Left hindlimb (tissue), 1 donor: ENCODE measurements around the gene RNF224.

Experiments
- DNase-seq: peaks from one replicate; pipeline ENCODE4 v3.0.0-alpha.2; 2018

RNF224 gene

GRCh38 chr9:137227054-137227852 is at the start of gene RNF224:
Gene RNF224, plus strand, starts transcription at chr9:137227502. Its CDS starts 834 bp downstream, at chr9:137228336.
- peak; percentile 80 for DNase-seq

DNA sequence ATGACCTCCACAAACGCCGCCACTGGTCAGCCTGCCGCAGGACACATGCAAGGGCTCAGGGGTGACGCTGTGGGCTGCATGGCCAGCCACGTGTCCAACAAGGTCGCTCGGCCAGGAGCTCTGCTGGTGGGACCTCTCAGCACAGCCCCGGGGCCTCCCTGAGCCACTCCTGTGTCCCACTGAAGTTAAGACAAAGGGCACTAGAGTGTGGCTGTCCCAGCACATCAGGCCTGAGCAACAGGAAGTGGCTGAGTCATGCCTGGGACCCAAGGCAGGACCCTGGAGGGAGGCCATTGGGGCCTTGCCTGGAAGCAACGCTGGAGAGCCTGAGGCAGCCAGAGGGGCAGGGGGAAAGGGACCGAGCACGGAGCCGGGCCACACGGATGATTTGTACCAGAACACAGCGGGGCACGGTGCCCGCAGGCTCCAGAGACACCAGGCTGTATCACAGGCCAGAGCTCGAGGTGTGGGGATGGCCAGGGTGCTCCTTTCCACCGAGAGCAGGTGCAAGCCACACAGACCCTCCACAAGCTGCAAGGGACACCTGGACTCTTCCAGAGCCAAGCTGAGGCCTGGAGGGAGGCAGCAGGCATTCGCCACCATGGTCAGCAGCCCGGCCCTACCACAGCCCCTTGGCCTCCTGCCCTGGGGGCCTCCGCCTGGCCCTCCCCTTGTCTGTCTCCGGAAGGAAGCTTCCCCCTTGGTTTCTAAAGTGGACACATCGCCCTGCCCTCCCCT is 48.9 kb upstream of the RNF224 start:
- DNase-seq = no peak

DNA sequence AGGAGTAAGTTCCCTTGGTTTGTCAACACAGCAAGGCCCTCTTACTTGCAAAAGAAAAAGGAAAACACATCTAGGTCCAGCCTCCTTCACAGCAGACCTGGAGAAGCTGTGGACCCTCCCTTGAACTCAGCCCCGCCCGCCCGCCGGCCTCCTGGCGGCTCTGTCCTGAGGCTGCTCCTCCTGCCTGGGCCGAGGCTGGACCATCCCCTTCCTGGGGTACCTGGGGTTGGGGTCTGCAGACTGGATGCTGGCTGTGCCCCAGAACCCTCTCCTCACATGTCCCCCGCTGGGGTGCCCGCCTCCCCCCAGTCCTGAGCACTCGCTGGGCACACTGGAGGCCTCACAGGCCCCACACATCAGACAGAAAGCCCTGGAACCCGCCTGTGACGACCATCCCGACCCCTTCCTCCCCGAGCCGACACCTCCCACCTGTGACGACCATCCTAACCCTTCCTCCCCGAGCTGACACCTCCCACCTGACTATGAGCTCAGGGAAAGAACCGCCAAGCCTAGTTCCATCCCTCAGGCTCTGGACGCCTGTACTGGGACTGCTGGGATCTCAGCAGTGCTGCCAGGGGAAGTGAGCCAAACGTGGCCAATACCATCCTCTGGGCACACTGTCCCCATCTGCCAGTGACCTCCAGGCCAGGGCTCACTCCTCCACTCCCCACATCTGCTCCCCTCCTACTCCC is 48.2 kb upstream of the RNF224 start:
- no peak for DNase-seq

- DNase-seq = no peak
Observed at GRCh38 chr9:137179761-137180160, 47.5 kb upstream of the RNF224 start.

- DNase-seq = no peak
Observed at GRCh38 chr9:137180491-137180890, 46.8 kb upstream of the RNF224 start.

DNA sequence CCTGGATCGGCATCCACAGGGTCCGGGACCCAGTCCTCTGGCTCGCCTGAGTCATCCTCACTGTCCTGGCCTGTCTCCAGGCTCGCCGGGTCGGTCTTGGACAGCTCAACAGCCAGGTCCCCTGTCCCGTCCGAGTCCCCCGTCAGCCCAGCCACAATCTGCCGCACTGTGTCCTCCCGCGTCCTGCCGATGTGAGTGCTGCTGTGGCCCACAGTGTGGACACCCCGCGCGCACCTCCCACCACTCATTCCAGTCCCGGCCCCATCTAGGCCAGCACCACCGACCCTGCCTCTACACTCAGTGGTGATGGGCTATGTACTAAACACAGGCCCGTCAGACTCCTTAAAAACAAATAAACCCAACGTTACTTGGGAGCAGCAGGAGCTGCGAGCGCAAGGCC is 45.6 kb upstream of the RNF224 start:
- DNase-seq = no peak

DNA sequence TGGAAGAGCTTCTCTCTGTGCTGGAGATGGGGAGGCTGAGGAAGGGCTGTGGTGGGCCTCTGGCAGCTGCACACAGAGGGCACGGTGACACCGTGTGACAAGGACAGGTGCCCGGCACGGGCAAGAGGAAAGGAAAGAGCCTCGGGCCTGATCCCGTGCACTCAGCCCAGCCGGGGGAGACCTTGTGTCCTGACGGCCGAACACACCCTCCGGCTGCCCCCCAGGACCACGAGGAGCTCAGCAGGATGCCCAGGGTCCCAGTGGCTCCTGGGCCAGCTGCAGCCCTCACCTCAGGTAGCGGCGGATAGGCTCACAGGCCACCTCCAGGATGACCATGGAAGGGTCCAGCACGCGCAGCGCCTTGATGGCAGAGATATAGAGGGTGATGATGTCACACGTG is 44.5 kb upstream of the RNF224 start:
- no peak for DNase-seq

DNA sequence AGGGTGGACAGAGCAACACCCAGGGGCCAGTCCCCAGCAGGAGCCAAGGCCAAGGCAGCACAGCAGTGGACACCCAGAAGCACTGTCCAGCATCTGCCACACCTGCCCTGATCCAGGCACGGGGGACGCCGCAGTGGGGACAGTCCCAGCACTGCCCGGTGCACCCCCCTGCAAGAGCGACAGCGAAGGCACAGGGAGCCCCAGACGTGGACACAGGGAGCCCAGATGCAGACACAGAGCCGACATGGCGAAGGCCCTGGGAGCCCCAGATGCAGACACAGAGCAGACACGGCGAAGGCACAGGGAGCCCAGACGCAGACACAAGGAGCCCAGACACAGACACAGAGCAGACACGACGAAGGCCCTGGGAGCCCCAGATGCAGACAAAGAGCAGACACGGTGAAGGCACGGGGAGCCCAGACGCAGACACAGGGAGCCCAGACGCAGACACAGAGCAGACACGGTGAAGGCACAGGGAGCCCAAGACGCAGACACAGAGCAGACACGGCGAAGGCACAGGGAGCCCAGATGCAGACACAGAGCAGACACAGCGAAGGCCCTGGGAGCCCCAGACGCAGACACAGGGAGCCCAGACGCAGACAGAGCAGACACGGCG is 43.2 kb upstream of the RNF224 start:
- DNase-seq = no peak

DNA sequence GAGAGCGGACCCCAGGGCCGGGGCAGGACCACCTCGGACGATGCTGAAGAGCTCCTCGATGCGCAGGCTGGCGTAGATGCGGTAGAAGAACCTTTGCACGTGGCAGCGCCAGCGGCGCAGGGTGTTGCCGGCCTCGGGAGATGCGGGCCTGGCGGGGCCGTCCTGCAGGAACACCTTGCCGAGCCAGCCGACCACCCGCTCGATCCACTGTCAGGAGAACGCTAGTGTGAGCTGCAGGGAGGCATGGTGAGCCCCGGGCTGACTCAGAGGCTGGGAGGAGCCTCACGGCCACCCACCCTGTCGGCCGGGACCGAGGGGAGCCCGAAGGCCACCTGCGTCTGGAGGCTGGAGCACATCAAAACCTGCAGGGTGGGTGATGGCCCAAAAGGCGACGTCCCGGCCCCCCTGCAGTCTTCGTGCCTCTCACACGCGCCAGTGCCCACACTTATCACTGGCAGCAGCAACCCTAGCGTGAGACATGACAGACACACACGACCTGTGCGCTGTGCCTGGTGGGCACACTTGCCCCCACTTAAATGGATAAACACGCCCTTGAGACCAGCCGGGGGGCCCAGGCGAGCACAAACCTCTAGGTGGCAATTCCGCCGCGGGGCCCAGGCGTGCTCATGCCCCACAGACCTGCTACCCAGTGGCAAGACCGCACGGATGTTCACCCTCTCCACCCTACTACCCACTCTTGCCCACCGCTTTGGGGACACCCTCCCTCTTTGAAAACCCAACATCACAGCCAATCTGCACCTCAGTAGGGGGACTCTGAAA is 42.2 kb upstream of the RNF224 start:
- DNase-seq = no peak

DNA sequence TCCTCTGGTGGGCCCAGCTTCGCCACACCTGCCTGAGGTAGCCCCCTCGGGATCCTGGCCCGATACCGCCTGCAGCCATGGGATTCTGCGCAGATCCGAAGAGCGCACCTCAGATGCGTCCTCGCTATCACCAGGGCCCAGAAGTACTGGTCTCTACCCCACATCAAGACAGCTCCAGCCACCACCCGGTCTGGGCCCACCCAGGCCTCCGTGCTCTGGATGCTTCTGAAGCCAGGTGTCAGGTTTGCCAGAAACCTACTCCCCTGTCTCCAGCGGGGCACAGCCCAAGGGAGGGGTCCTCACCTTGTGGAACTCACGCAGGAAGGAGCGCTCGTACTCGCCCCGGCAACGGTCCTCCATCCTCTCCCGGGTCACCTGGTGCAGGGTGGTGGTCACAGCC is 41.4 kb upstream of the RNF224 start:
- DNase-seq = no peak

DNA sequence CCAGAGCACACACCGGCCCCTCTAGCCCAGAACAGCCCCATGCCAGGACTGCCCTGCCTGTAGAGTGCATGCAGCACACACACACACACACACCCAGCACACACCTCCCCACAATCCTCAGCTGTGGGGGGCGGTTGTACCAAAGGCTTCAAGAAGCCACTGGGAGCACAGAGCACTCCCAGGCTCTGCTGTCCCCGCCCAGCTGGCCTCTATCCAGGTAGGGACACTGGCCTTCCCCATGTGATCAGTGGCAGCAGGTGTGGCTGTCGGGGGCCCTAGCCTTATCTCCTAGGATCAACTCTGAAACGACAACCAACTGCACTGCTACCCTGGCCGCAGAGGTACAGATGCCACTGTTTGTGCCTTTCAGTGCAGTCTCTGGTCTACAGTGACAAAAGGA is 40.9 kb upstream of the RNF224 start:
- no peak for DNase-seq

- DNase-seq = no peak
Observed at GRCh38 chr9:137187386-137187785, 39.9 kb upstream of the RNF224 start.

GRCh38 chr9:137188086-137188489 is 39.2 kb upstream of the RNF224 start:
- no peak for DNase-seq

DNA sequence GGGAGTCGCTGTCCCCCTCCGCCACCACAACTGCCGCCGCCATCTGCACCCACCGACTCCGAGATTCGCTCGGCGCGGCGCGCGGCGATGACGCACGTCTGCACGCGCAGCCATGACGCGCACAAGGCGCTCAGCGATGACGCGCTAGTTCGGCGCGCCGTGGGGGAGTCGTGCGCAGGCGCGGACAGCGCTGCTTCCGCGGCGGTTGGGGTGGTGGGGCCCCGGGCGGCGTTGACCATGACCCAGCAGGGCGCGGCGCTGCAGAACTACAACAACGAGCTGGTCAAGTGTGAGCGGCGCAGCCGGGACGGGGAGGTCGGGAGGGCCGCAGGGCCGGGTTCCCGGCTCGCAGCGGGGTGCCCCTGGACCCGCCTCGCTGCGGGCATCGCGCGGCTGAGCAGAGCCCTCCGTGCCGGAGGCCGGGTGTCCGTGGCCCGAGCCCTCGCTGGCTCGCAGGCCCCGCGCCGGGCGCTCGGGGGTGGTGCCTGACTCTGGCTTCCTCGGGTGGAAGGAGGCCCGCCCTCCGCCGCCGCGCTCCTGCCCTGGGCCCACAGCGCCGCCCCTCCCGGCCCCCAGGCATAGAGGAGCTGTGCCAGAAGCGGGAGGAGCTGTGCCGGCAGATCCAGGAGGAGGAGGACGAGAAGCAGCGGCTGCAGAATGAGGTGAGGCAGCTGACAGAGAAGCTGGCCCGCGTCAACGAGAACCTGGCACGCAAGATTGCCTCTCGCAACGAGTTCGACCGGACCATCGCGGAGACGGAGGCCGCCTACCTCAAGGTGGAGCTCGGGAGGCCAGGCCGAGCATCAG is 38.6 kb upstream of the RNF224 start, which contains the start of the genes ANAPC2 and SSNA1:
TSS of gene ANAPC2 (minus strand) at position 71 of the 807 bp plus-strand sequence. CDS start at position 43, 28 bp downstream.
TSS of gene SSNA1 (plus strand) at position 187 of the 807 bp plus-strand sequence. CDS start at position 238, 51 bp downstream.
- peak; percentile 95 for DNase-seq

GRCh38 chr9:137189297-137190295 is 37.7 kb upstream of the RNF224 start:
- DNase-seq = no peak

GRCh38 chr9:137190315-137190856 is 36.9 kb upstream of the RNF224 start:
- no peak for DNase-seq

GRCh38 chr9:137191245-137191644 is 36.1 kb upstream of the RNF224 start:
- DNase-seq = no peak

- DNase-seq = no peak
Observed at GRCh38 chr9:137191691-137192447, 35.4 kb upstream of the RNF224 start.

GRCh38 chr9:137192448-137192780 is 34.9 kb upstream of the RNF224 start:
- no peak for DNase-seq
